A549 (cell line): ENCODE results near the gene MARCKSL1.

Experiments
- EP300 ChIP-seq, 2 experiments: fragments of >200 bp; sonication (Bioruptor Twin); formaldehyde crosslinking; IDR thresholded peaks; 2 replicates in 1 of 2; 3 replicates in 1 of 2; pipeline ENCODE4 v1.6.1; 2016 to 2017
- TF ChIP-seq, protein P1 (sequence below): fragments of >200 bp; sonication (Bioruptor Twin); formaldehyde crosslinking; IDR thresholded peaks from 3 replicates; pipeline ENCODE4 v1.5.1; 2016

DNA sequence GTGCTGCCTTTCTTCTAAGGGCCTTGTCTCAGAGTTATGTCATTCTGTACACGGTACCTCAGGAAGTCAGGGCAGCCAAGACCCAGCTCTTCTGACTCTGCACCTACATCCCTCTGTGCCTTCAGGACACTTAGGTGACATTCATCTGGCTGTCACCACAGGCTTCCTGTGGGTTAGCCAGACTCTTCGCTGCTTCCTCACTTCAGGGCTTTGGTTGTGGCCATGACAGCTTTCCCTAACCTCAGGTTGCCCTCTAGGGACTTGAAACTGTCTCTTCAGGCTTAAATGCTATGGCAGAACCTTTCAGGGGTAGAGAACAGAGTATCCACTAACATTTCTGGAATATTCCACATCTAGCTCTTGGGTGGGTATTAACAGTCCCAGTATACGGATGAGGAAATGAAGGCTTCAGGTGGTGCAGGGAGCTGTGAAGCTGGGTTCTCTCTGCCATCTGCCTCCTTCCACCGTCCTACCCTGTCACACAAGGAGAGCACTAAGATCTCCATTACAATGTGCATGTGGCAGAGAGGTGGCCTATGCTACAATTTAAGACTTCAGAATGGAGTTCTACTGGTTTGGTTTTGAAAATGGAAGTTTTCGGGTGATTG lies 36.2 kb upstream of the MARCKSL1 start:
- TF ChIP-seq, protein P1, sequence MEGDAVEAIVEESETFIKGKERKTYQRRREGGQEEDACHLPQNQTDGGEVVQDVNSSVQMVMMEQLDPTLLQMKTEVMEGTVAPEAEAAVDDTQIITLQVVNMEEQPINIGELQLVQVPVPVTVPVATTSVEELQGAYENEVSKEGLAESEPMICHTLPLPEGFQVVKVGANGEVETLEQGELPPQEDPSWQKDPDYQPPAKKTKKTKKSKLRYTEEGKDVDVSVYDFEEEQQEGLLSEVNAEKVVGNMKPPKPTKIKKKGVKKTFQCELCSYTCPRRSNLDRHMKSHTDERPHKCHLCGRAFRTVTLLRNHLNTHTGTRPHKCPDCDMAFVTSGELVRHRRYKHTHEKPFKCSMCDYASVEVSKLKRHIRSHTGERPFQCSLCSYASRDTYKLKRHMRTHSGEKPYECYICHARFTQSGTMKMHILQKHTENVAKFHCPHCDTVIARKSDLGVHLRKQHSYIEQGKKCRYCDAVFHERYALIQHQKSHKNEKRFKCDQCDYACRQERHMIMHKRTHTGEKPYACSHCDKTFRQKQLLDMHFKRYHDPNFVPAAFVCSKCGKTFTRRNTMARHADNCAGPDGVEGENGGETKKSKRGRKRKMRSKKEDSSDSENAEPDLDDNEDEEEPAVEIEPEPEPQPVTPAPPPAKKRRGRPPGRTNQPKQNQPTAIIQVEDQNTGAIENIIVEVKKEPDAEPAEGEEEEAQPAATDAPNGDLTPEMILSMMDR, result no peak
- TF ChIP-seq EP300 (IDR thresholded peaks at IDR 0.05), result no peak
